GM15510 (cell line): ENCODE measurements around the gene CLIC6.

Experiments used
- POLR2A ChIP-seq: IDR thresholded peaks from 3 replicates; pipeline ENCODE4 v1.6.1; 2011; ENCODE audit warnings: borderline replicate concordance; ENCODE audit not compliant: insufficient read length; ENCODE audit errors: extremely low read depth

Gene CLIC6

DNA sequence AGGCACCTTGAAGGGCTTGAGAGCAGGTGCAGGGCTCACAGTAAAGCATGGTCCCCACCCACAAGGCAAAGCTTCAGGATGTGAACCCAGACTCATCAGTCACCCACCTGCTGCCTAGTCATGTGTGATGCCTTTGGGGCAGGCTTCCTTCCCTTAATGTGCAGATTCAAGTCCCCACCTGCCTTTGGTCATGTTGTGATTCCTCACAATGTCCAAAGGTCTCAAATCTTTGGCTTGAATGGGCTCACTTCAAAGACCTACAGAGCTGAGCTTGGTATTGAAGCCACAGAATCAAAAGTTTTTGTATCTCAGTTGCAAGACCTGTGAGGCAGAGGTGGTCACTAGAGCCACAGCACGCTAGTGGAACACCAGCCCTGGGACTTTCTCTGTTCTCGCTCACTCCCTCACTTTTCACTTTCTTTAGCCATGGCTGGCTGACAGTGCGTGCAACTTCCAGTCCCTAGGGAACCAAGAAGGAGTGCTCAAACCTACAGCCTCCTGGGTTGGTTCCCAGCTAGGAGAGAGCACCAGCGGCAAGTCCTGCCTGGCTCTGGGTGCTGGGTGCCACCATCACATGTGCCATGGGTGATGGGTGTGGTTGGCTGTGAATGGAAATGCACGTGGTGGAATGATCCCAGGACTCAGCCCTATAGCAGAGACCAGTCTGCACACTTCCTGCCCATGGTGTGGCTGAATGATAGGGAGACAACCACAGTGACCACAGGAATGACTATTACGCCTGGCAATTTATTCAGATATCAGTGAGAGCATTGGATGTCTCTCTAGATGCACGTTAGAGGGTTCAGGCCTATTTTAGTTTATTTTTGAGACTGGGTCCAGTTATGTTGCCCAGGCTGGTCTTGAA is 26.4 kb upstream of the CLIC6 start:
- no peak for TF ChIP-seq POLR2A

DNA sequence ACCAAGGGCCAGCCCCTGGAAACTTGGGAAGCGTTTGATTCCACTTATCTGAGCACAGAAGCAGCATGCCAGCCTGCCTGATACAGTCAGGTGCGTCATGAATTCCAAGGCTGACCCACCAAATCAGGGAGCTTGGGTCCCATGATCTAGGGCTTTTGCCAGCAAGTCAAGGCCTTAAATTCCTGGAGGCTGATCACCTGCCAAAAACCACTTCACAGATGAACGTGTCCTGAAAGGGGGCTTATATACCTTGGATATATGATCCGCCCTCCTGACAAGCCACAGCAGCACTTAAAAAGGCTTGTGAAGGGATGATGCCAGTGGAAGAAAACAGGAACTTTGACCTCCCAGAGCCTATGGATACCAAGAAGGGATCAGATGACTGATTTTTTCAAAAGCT is 24.0 kb upstream of the CLIC6 start:
- TF ChIP-seq POLR2A: no peak

DNA sequence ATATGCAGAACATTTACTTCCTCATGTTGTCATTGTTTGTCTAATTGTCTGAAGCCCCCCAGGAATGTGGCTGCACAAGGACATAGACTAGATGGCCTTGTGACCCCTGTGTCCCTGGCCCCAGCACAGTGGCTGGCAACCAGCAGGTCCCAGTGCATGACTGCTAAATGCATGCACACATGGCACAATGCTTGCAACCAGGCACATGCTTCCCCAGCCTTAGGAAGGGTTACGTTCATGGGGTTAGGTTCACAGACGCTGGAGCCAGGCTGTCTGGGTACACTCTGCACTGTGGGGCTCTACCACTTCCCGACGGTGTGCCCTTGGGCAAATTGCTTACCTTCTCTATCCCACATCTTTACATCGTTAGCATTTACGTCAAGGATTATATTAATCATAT is 21.2 kb upstream of the CLIC6 start:
- no peak for TF ChIP-seq POLR2A

DNA sequence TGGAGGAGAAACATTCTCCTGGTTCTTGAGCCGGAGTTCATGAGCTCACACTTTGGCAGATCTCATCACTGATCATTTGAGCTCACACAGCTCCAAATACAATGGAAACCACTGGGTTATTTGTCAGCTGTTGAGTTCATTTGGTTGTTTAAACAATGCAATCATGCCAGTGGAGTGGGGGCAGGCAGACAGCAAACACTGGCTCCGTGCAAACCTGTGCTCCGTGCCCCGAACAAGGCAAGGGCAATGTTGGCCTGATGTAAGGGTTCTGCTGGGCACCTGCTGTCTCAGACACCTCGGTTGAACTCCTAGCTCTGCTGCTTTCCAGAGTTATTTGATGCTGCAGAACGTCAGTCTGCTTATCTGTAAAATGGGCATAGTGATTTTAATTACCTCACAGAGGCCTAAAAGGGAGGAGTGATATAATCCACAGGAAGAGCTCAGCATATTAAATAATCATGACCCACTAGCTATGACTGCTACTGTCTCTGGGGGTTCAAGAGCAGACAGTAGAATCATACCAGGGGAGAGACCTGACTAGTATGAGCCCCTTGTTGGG is 20.0 kb upstream of the CLIC6 start:
- TF ChIP-seq POLR2A: no peak

DNA sequence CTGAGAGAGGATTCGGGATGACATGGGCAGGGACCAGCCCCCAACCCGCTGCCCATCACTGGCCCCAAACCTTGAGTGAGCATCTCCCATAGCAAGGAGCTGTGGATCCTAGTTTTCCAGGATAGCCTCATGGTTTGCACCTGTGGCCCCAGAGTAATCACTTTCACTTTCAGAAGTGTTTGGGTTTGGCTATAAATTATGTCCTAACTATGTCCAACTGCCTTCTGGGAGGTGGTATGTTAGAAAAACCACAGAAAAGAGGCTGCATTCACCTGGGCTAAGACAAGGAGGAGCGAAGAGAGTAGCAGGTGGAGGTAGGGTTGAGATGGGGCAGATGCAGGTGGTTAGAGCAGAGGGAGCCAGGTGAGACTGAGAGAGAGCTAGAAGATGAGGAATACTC is 19.4 kb upstream of the CLIC6 start:
- no peak for TF ChIP-seq POLR2A

DNA sequence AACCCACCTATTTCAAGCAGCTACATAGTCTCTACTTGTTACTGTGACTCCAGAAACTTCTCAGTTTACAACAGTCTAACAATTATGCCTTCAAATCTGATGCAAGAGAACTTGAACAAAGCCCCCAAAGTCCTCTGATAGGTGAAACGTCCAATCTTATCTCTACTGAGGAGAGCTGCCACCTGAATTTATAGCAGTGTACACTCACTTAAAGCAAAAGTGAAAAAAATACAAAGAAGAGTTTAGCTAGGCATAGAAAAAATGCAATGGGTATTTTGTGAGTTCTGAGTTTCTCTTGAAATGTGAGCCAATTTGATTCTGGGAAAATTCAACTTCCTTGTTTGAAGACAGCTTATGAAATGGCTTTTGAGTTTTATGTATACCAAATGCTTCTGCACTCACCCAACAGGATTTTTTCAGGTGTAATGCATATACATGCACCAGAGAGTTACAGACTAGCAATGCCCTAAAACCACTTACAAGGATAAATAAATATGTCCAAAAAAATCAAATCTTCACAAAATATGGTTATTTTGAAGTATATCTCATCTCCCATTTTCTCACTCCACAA is 17.8 kb upstream of the CLIC6 start:
- TF ChIP-seq POLR2A: no peak

DNA sequence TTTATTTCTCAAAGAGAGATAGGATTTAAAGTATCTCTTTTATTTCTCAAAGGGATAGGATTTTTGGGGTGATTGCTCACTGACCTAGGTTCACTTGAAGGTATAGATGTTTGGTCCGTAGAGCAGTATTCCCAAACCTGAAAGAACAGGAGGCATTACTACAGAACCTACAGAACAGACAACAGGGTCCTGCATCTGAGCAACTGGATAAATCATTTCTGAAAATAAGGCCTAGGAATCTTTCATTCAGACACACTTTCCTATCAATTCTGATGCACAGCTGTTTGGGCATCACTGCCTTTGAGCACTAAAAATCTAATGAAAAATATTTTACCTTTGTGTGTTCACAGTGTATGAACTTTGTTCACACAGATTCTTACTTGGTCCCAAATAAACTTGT is 17.2 kb upstream of the CLIC6 start:
- no peak for TF ChIP-seq POLR2A

DNA sequence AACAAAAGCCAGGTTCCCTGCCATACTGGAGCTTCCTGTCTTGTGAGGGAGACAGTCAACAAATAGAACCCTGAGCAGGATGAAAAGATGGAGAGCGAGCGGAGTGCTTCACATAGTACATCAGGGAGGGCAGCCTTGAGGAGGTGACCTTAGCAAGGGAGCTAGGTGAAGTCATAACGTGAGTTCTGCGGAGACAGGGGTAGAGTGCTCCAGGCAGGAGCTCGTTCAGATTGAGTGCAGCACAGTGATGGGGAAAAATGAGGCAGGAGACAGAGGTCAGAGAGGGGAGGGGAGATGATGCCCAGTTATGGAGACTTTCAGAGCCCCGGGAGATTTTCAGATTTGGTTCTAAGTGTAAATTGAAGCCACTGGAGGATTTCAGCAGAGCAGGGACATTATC is 15.3 kb upstream of the CLIC6 start:
- no peak for TF ChIP-seq POLR2A

DNA sequence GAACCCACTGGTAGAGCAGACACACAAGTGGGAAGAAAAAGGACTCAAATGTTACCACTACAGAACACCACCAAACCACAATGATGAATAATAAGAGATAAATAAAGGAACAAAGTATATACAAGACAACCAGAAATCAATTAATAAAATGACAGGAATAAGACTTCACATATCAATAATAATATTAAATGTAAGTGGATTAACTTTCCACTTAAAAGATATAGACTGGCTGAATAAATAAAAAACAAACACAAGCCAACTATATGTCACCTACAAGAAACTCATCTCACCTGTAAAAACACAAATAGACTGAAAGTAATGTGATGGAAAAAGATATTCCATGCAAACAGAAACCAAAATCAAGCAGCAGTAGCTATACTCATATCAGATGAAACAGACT is 6.9 kb upstream of the CLIC6 start:
- no peak for TF ChIP-seq POLR2A

DNA sequence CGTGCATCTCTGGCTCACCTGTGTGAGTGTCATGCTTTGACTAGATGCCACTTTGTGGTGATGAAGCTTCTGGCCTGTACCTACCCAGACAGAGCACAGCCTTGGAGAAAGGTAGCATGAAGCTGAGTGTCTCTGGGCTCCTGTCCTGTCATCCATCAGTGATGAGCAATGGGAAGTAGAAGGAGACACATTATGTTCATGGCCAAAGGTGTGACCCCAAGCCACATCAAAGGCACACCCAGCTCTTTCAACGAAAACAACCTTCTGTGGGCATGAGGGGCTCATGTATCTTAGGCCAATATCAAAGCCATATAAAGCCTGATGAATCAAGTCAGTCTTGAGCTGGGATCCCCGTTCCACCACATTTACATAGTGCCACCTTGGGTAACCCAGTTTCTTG is 1.0 kb upstream of the CLIC6 start:
- TF ChIP-seq POLR2A: no peak

DNA sequence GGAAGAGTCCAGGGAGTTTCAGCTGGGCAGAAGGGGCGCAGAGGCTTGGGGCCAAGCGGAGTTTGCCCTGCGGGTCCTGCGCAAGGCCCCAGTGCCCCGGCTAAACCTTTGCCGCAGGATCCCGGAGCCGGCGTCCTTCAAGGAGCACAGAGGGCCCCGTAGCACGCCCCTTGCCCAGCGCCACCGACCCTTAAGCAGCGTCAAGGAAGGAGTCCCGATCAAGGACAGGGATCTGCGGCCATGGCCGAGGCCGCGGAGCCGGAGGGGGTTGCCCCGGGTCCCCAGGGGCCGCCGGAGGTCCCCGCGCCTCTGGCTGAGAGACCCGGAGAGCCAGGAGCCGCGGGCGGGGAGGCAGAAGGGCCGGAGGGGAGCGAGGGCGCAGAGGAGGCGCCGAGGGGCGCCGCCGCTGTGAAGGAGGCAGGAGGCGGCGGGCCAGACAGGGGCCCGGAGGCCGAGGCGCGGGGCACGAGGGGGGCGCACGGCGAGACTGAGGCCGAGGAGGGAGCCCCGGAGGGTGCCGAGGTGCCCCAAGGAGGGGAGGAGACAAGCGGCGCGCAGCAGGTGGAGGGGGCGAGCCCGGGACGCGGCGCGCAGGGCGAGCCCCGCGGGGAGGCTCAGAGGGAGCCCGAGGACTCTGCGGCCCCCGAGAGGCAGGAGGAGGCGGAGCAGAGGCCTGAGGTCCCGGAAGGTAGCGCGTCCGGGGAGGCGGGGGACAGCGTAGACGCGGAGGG is 520 bp downstream of the CLIC6 start:
- TF ChIP-seq POLR2A: peak; percentile 41

DNA sequence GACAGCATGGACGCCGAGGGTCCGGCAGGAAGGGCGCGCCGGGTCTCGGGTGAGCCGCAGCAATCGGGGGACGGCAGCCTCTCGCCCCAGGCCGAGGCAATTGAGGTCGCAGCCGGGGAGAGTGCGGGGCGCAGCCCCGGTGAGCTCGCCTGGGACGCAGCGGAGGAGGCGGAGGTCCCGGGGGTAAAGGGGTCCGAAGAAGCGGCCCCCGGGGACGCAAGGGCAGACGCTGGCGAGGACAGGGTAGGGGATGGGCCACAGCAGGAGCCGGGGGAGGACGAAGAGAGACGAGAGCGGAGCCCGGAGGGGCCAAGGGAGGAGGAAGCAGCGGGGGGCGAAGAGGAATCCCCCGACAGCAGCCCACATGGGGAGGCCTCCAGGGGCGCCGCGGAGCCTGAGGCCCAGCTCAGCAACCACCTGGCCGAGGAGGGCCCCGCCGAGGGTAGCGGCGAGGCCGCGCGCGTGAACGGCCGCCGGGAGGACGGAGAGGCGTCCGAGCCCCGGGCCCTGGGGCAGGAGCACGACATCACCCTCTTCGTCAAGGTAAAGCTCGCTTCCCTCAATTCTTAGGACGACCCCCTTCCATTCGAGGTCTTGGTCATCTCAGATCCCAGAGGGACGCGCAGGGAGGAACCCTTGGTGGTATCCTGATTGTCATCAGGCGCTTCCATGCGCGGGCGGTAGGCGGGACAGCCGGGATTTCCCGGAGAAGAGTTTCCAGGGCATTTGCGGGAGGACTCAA is 1.6 kb downstream of the CLIC6 start:
- no peak for TF ChIP-seq POLR2A

DNA sequence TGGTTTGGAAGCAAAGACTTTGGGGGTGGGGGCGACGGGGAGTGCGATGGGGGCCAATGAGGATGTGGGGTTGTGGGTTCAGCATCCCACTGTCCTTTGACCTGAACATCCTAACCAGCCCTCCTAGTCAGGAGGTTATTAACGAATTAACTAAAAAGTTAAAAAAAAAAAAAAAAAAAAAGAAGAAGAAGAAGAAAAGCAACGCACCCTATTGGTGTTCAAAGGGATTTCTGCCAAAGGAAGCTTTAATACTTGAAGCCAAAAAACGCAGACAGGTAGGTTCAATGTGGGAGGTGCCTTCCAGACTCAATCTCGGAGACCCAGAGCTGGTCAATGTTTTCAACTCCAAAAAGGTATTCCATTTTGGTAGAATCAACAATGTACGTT is 2.2 kb downstream of the CLIC6 start:
- TF ChIP-seq POLR2A: no peak

DNA sequence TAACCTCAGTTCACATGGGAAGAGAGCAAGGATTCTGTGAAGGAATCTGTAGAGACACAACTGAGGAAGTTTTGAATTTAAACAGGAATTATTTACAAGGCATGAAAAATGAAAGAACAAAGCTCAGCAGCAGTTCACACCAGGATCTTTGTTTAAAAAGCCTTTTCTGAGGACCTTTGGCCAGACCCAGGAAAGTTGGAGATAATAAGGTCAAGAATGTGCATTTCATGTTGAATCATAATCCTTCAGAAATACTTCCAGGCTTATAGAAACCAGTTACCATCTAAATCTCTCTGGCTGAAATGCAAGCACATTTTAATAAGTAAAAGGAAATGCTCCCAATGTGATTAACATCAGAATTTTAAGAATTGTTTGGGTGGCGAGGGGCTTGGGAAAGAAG is 2.7 kb downstream of the CLIC6 start:
- no peak for TF ChIP-seq POLR2A

DNA sequence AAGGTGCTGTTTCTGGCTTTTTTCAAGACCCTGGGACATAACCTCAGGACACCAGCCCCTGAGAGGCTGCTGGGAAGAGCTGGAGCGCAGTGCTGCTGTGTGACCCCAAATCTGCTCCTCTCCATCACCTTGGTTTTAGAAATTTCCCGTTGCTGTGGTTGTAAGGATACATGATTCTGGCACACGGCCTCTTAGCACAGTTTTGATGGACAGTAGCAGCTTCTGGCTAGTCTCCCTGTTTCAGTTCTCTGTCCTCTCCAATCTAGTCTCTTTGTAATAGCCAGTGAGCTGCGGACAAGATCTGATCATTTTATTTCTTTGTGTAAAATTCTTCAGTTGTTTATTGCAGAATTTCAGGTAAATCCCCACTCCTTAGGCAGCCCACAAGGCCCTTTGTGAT is 3.1 kb downstream of the CLIC6 start:
- no peak for TF ChIP-seq POLR2A
